Naive B cell (primary cell): ENCODE results near the gene CACNA1G. TPM values are rescaled to one million over a fixed set of nuclear protein-coding genes. Genes with fewer than 3 reads are reported as not detected.

ENCODE experiments used
- ATAC-seq, 2 donors: fragments of 150-1000 bp; cut with Tn5 transposase; 2 replicates each; pipeline ENCODE4 v1.10.0; 2021; ENCODE audit warnings: low read depth in 2 of 2, mild to moderate bottlenecking in 2 of 2, moderate library complexity in 2 of 2
- DNase-seq: peaks from one replicate; pipeline ENCODE4 v3.0.0; 2022
- H3K27ac Mint-ChIP-seq, 6 donors: one replicate each; pipeline ENCODE4 v1.8.0; 2020 to 2022; ENCODE audit warnings: mild to moderate bottlenecking in 6 of 6, mixed read lengths in 6 of 6, moderate library complexity in 5 of 6, inconsistent platforms in 2 of 6
- H3K27me3 Mint-ChIP-seq, 3 donors: one replicate each; pipeline ENCODE4 v1.8.0; 2021 to 2022; ENCODE audit warnings: mixed read lengths in 3 of 3, mild to moderate bottlenecking in 1 of 3
- H3K36me3 Mint-ChIP-seq, 2 donors: one replicate each; pipeline ENCODE4 v1.8.0; 2020 to 2022; ENCODE audit warnings: mixed read lengths in 2 of 2, inconsistent platforms in 1 of 2, mild to moderate bottlenecking in 1 of 2
- H3K4me1 Mint-ChIP-seq, 3 donors: one replicate each; pipeline ENCODE4 v1.8.0; 2020 to 2022; ENCODE audit warnings: mixed read lengths in 3 of 3, inconsistent platforms in 1 of 3, mild to moderate bottlenecking in 1 of 3, moderate library complexity in 1 of 3
- H3K4me3 Mint-ChIP-seq, 8 donors: one replicate each; pipeline ENCODE4 v1.8.0; 2020 to 2022; ENCODE audit warnings: mild to moderate bottlenecking in 8 of 8, mixed read lengths in 8 of 8, moderate library complexity in 8 of 8, inconsistent platforms in 2 of 8
- H3K9me3 Mint-ChIP-seq, 7 donors: one replicate each; pipeline ENCODE4 v1.8.0; 2020 to 2022; ENCODE audit warnings: mixed read lengths in 7 of 7, mild to moderate bottlenecking in 5 of 7, inconsistent platforms in 2 of 7, moderate library complexity in 1 of 7
- polyA plus RNA-seq, 6 donors: library from polyadenylated mRNA; unstranded; fragments of 300-500 nt; fragmentation: Illumina TruSeq; gene quantifications; one replicate each; pipeline ENCODE4 v1.2.3, GENCODE V29; 2021; ENCODE audit warnings: low read depth in 6 of 6

Gene CACNA1G
- polyA plus RNA-seq, 6 donors from 2014 or later, result not detected

DNA sequence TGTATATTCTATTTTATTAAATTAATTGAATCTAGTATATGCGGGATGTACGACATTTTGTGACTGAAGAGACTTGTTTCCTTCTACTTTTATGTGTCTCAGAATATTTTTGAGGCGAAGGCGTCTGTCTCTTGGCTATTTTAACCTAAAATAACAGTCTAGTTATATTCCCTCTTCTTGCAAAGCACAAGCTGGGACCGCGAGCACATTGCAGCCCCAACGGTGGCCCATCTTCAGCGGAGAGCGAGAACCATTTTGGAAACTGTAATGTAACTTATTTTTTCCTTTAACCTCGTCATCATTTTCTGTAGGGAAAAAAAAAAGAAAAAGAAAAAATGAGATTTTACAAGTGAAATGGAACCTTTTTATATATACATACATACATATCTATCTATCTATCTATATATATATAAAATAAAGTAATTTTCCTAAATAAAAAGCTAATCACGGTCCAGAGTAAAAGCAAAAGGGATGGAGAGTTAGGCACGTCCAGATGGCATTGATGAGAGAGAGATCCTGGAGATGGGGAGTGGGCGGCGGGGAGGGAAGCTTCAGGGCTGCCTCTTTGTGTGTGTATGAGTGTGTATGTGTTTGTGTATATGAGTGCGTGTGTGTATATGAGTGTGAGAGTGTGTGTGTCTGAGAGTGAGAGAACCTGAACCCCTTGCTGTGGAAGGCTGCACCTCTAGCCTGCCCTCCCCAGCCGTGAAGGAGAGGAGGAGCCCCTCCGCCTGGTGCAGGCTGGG lies 66.7 kb downstream of the CACNA1G start:
- ATAC-seq (no peak), DNase-seq (no peak)
- Mint-ChIP-seq H3K27ac (no peak overlapping the region), H3K27me3 (peaks cover 32 to 88% (median 71%) of the 10 kb centered on the region in 3 donors), H3K4me3 (no peak overlapping the region), H3K36me3 (no peaks in the 10 kb centered on the region), H3K9me3 (peaks cover 0 to 3% (median 0%) of the 10 kb centered on the region in 7 donors), H3K4me1 (peaks cover 2 to 7% (median 5%) of the 10 kb centered on the region in 3 donors)

- Mint-ChIP-seq H3K9me3 (peaks cover 0 to 3% (median 0%) of the 10 kb centered on the region in 7 donors), H3K4me3 (peak overlapping the region in 1 of 8 donors; percentile 37), H3K36me3 (no peaks in the 10 kb centered on the region), H3K27ac (peak overlapping the region in 1 of 6 donors; percentile 22), H3K27me3 (peaks cover 36 to 91% (median 73%) of the 10 kb centered on the region in 3 donors), H3K4me1 (peaks cover 2 to 7% (median 5%) of the 10 kb centered on the region in 3 donors)
- ATAC-seq, result no peak
- no peak for DNase-seq
These were observed 67.5 kb downstream of the CACNA1G start for GRCh38 chr17:50627782-50628601.

- ATAC-seq (no peak), DNase-seq (no peak)
- Mint-ChIP-seq H3K4me3 (no peak overlapping the region), H3K27ac (no peak overlapping the region), H3K9me3 (peaks cover 0 to 3% (median 0%) of the 10 kb centered on the region in 7 donors), H3K36me3 (no peaks in the 10 kb centered on the region), H3K4me1 (peaks cover 5 to 9% (median 7%) of the 10 kb centered on the region in 3 donors), H3K27me3 (peaks cover 42 to 94% (median 87%) of the 10 kb centered on the region in 3 donors)
These were observed 69.4 kb downstream of the CACNA1G start for GRCh38 chr17:50629902-50630301.

GRCh38 chr17:50630524-50631194 lies 70.1 kb downstream of the CACNA1G start:
- DNase-seq, result peak; percentile 27
- H3K4me1 Mint-ChIP-seq, result peaks cover 3 to 9% (median 5%) of the 10 kb centered on the region in 3 donors
- H3K27ac Mint-ChIP-seq, result no peak overlapping the region
- peaks cover 0 to 3% (median 0%) of the 10 kb centered on the region in 7 donors for H3K9me3 Mint-ChIP-seq
- no peaks in the 10 kb centered on the region for H3K36me3 Mint-ChIP-seq
- ATAC-seq, result peak; percentile 61 to 71
- H3K27me3 Mint-ChIP-seq, result peaks cover 38 to 88% (median 84%) of the 10 kb centered on the region in 3 donors
- H3K4me3 Mint-ChIP-seq, result no peak overlapping the region

DNA sequence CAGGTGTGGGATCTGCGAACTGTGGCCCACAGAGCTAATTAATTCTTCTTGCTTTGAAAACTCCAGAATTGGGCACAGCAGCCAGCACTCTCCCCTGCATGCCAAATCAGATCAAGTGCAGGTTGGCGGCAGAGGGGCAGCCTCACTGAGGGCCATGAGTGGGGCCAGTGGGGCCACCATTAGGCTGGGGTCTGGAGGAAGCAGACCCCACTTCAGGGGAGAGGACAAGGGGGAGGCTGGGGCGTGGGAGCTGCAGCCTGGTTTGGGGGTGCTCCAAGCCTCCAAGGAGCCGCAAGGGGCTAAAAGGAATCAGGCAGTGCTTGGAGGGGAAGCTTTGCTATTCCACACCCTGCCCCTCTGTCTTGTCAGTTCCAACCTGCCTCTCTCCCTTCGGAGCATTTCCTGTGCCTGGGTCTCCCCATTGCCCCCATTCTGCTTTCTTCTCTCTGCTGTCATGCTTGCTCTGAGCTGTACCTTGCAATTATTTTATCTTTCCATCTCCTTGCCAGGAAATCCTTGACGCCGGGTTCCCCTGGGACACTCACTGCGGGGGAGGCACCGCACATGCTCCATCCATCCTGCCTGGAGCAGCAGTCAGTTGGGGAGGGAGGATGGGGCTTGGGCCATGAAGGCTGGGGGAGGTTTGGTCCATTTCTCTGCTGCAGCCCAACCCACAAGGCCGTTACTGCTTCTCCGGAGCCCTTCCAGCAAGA lies 70.8 kb downstream of the CACNA1G start:
- Mint-ChIP-seq H3K27ac (no peak overlapping the region), H3K27me3 (peaks cover 38 to 88% (median 85%) of the 10 kb centered on the region in 3 donors), H3K4me3 (no peak overlapping the region), H3K4me1 (peaks cover 0 to 9% (median 5%) of the 10 kb centered on the region in 3 donors), H3K36me3 (no peaks in the 10 kb centered on the region), H3K9me3 (peaks cover 0 to 3% (median 0%) of the 10 kb centered on the region in 7 donors)
- no peak for ATAC-seq
- no peak for DNase-seq

DNA sequence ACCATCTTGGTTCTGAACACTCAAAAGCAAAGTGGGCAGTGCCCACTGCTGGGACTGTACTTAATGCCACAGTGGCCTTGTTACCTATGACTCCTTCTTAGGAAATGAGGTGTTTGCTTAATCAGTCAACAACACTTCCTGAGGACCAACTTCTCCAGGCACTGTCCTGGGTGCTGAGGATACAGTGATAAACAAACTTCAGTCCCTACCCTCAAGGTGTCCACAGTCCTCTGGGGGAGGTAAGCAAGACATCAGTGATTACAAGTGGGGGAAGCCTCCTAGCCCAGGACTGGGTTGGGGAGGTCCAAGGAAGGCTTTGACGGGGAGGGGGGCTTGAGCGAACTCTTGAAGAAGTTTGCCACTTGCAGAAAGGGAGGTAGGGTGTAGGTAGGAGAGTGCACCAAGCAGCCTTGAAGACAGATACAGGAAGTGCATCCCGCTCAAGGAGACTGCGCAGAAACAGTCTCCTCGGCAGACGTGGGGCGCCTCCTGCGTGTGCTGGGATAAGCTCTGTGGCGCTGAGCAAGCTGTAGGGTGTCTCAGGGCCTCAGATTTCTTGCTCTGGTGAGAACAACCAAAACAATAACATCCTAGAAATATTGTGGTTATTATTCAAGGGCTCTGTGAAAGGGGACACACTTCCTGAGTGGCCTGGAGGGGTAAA lies 71.5 kb downstream of the CACNA1G start:
- Mint-ChIP-seq H3K4me1 (peaks cover 0 to 9% (median 5%) of the 10 kb centered on the region in 3 donors), H3K36me3 (no peaks in the 10 kb centered on the region), H3K27ac (no peak overlapping the region), H3K9me3 (peaks cover 0 to 3% (median 0%) of the 10 kb centered on the region in 7 donors), H3K4me3 (peak overlapping the region in 1 of 8 donors; percentile 49), H3K27me3 (peaks cover 38 to 88% (median 85%) of the 10 kb centered on the region in 3 donors)
- no peak for ATAC-seq
- no peak for DNase-seq

- peaks cover 0 to 9% (median 5%) of the 10 kb centered on the region in 3 donors for H3K4me1 Mint-ChIP-seq
These were observed 72.1 kb downstream of the CACNA1G start for GRCh38 chr17:50632637-50633036.

GRCh38 chr17:50633683-50634082 lies 73.2 kb downstream of the CACNA1G start:
- Mint-ChIP-seq H3K27me3 (peaks cover 40 to 88% (median 86%) of the 10 kb centered on the region in 3 donors), H3K9me3 (peaks cover 0 to 3% (median 0%) of the 10 kb centered on the region in 7 donors), H3K4me1 (peaks cover 0 to 9% (median 5%) of the 10 kb centered on the region in 3 donors), H3K27ac (no peak overlapping the region), H3K36me3 (no peaks in the 10 kb centered on the region), H3K4me3 (peak overlapping the region in 1 of 8 donors; percentile 48)
- DNase-seq (no peak), ATAC-seq (no peak)

More at GRCh38 chr17:50632637-50633036, 72.1 kb downstream of the CACNA1G start:
- DNase-seq (no peak), ATAC-seq (no peak)
- Mint-ChIP-seq H3K36me3 (no peaks in the 10 kb centered on the region), H3K27me3 (peaks cover 35 to 88% (median 85%) of the 10 kb centered on the region in 3 donors), H3K9me3 (peaks cover 0 to 3% (median 0%) of the 10 kb centered on the region in 7 donors), H3K27ac (no peak overlapping the region), H3K4me3 (no peak overlapping the region)

- H3K27me3 Mint-ChIP-seq, result peaks cover 47 to 88% (median 83%) of the 10 kb centered on the region in 3 donors
- DNase-seq (no peak), ATAC-seq (peak; percentile 12 to 18)
- H3K36me3 Mint-ChIP-seq, result no peaks in the 10 kb centered on the region
- H3K9me3 Mint-ChIP-seq, result peaks cover 0 to 3% (median 0%) of the 10 kb centered on the region in 7 donors
- H3K4me1 Mint-ChIP-seq, result peaks cover 0 to 9% (median 5%) of the 10 kb centered on the region in 3 donors
- peak within 1 kb of the TSS in 3 of 8 donors; percentile 25 to 48 (median 30) for H3K4me3 Mint-ChIP-seq
- H3K27ac Mint-ChIP-seq, result no peak within 1 kb of the TSS
These were observed 73.9 kb downstream of the CACNA1G start, which contains the start of gene ABCC3 for GRCh38 chr17:50634224-50634914. TSS of gene ABCC3 (plus strand) at chr17:50634881. CDS start at chr17:50634937, 56 bp downstream.

- peaks cover 47 to 80% (median 78%) of the 10 kb centered on the region in 3 donors for H3K27me3 Mint-ChIP-seq
- no peaks in the 10 kb centered on the region for H3K36me3 Mint-ChIP-seq
- peak overlapping the region in 1 of 8 donors; percentile 25 for H3K4me3 Mint-ChIP-seq
- peaks cover 0 to 3% (median 0%) of the 10 kb centered on the region in 7 donors for H3K9me3 Mint-ChIP-seq
- ATAC-seq (no peak), DNase-seq (no peak)
- H3K27ac Mint-ChIP-seq, result no peak overlapping the region
- peaks cover 0 to 9% (median 5%) of the 10 kb centered on the region in 3 donors for H3K4me1 Mint-ChIP-seq
These were observed 74.6 kb downstream of the CACNA1G start for GRCh38 chr17:50634915-50635731.

GRCh38 chr17:50635732-50635981 lies 75.1 kb downstream of the CACNA1G start:
- peaks cover 0 to 7% (median under 1%) of the 10 kb centered on the region in 3 donors for H3K4me1 Mint-ChIP-seq
- DNase-seq (no peak), ATAC-seq (no peak)
- peaks cover 44 to 75% (median 72%) of the 10 kb centered on the region in 3 donors for H3K27me3 Mint-ChIP-seq
- H3K36me3 Mint-ChIP-seq, result no peaks in the 10 kb centered on the region
- no peak overlapping the region for H3K4me3 Mint-ChIP-seq
- H3K27ac Mint-ChIP-seq, result no peak overlapping the region
- peaks cover 0 to 3% (median 0%) of the 10 kb centered on the region in 7 donors for H3K9me3 Mint-ChIP-seq
